Measurements from ENCODE around the gene FZR1. TPM values are rescaled to one million over a fixed set of nuclear protein-coding genes. Genes with fewer than 3 reads are reported as not detected.

Gene FZR1
- total and polyA plus RNA-seq, 2 of the 13 experiments (the other 11 are each of a cell fraction or from before 2014, with no cell fraction given): 29.0 to 30.8 TPM

DNA sequence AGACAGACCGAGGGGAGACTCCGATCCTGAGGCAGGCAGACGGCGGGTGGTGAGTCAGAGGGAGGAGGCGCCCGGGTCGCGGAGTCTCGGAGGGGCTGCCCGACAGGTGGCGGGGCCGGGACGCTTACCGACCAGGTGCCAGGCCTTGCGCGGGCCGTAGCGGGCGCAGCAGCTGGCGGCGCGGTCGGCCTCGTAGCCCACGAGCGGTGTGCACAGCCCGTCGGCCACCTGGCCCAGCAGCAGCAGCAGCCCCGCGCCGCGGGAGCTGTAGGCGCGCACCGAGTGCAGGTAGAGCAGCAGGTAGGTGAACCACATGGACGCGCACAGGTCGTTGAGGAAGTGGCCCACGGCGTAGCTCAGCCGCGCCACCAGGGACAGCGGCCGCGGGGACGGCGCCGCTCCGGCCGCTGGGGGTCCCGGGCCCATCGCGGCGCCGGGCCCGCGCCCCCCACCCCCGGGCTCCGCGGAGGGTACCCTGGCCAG, 50.9 kb downstream of the FZR1 start (continued):
- TF ChIP-seq ZNF687 (CRISPR knock-in tag; IDR thresholded peaks at IDR 0.05): no peak
- no peak for TF ChIP-seq ZNF563 (CRISPR knock-in tag; IDR thresholded peaks at IDR 0.05)
- TF ChIP-seq IKZF4 (CRISPR knock-in tag; IDR thresholded peaks at IDR 0.05; ENCODE audit: borderline replicate concordance, low read depth, not compliant biosample characterization): peak; percentile 17
- TF ChIP-seq POGK (CRISPR knock-in tag; conservative IDR thresholded peaks at IDR 0.05): no peak
- no peak for TF ChIP-seq ZBTB20 (CRISPR knock-in tag; IDR thresholded peaks at IDR 0.05; ENCODE audit: borderline replicate concordance, low read depth)
- no peak for TF ChIP-seq ZNF382 (CRISPR knock-in tag; IDR thresholded peaks at IDR 0.05; ENCODE audit: borderline replicate concordance)
- TF ChIP-seq REST (IDR thresholded peaks at IDR 0.05; ENCODE audit: borderline replicate concordance in 1 of 2, low read depth in 1 of 2, low read length in 2 of 2): peak in 1 of 2 experiments; percentile 22; a peak in 2 of 4 replicates
- TF ChIP-seq, protein P1, sequence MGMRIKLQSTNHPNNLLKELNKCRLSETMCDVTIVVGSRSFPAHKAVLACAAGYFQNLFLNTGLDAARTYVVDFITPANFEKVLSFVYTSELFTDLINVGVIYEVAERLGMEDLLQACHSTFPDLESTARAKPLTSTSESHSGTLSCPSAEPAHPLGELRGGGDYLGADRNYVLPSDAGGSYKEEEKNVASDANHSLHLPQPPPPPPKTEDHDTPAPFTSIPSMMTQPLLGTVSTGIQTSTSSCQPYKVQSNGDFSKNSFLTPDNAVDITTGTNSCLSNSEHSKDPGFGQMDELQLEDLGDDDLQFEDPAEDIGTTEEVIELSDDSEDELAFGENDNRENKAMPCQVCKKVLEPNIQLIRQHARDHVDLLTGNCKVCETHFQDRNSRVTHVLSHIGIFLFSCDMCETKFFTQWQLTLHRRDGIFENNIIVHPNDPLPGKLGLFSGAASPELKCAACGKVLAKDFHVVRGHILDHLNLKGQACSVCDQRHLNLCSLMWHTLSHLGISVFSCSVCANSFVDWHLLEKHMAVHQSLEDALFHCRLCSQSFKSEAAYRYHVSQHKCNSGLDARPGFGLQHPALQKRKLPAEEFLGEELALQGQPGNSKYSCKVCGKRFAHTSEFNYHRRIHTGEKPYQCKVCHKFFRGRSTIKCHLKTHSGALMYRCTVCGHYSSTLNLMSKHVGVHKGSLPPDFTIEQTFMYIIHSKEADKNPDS (CRISPR knock-in tag; IDR thresholded peaks at IDR 0.05): peak; percentile 44; the same call in 1 of the 2 replicates
- no peak for TF ChIP-seq IRX3 (CRISPR knock-in tag; IDR thresholded peaks at IDR 0.05; ENCODE audit: borderline replicate concordance, low read depth)
- TF ChIP-seq ZNF749 (CRISPR knock-in tag; IDR thresholded peaks at IDR 0.05; ENCODE audit: borderline replicate concordance): no peak
- no peak for TF ChIP-seq HBP1 (CRISPR knock-in tag; IDR thresholded peaks at IDR 0.05; ENCODE audit: low read depth)
- peak; percentile 5; the same call in 1 of the 2 replicates for TF ChIP-seq ZNF782 (CRISPR knock-in tag; IDR thresholded peaks at IDR 0.05; ENCODE audit: borderline replicate concordance)
- TF ChIP-seq ZFP36 (IDR thresholded peaks at IDR 0.05; ENCODE audit: borderline replicate concordance, low read depth, low read length, partially characterized antibody): peak; percentile 45
- no peak for TF ChIP-seq NFATC3 (CRISPR knock-in tag; IDR thresholded peaks at IDR 0.05)

All from HepG2 (cell line).